Esophagus muscularis mucosa (tissue), 4 donors: Measurements from ENCODE around the gene PDE1C.

ENCODE experiments used
- CTCF ChIP-seq, 3 experiments: fragments of 200-600 bp in 2 of 3; fragments of 450-650 bp in 1 of 3; sonication (generic) in 2 of 3; IDR thresholded peaks; one replicate each; pipeline ENCODE4 v1.5.1; 2017 to 2019; ENCODE audit warnings: antibody characterized with exemption in 3 of 3, mild to moderate bottlenecking in 2 of 3, moderate library complexity in 1 of 3
- EP300 ChIP-seq: sonication (generic); formaldehyde crosslinking; IDR thresholded peaks from one replicate; pipeline ENCODE4 v1.6.1; 2017; ENCODE audit warnings: antibody characterized with exemption
- POLR2A ChIP-seq: fragments of 450-650 bp; IDR thresholded peaks from one replicate; pipeline ENCODE4 v1.6.1; 2017; ENCODE audit warnings: antibody characterized with exemption, moderate library complexity, mild to moderate bottlenecking, low read depth

GRCh38 chr7:31828520-31828919 lies 241.7 kb downstream of the PDE1C start:
- TF ChIP-seq CTCF (IDR thresholded peaks at IDR 0.05) (no peak), EP300 (no peak), POLR2A (no peak)
